AG04450 (cell line): Measurements from ENCODE around the gene TPCN2. TPM values are rescaled to one million over a fixed set of nuclear protein-coding genes. Genes with fewer than 3 reads are reported as not detected.
"Not testable (repeated sequence)": the region's sequence is repeated elsewhere in the genome, so short reads cannot be mapped to it uniquely, and the experiment has no call there.

Source experiments
- CTCF ChIA-PET: fragments of 300-600, 350-600 bp; formaldehyde crosslinking; extraction: SDS; loops from one replicate; lab custom pipeline; 2022; ENCODE audit warnings: antibody characterized with exemption, inconsistent platforms; lab: Charles Lee
- POLR2A ChIA-PET: fragments of 350-600 bp; formaldehyde crosslinking; extraction: SDS; loops from one replicate; lab custom pipeline; 2021; ENCODE audit warnings: antibody characterized with exemption, inconsistent platforms; lab: Yijun Ruan, JAX
- DNase-seq: peaks from one replicate; pipeline ENCODE4 v3.0.0-alpha.2; 2011; ENCODE audit warnings: low read depth, low spot score
- H3K27ac ChIP-seq: one replicate; pipeline ENCODE4 v1.5.1; 2012; ENCODE audit warnings: low read depth, low read length, control low read depth
- H3K27me3 ChIP-seq: one replicate; pipeline ENCODE4 v1.6.0; 2012; ENCODE audit warnings: low read length; ENCODE audit not compliant: control insufficient read depth, insufficient read depth
- H3K4me3 ChIP-seq: 2 replicates; pipeline ENCODE4 v1.5.1; 2011; ENCODE audit warnings: mild to moderate bottlenecking, low read depth, low read length, control low read depth
- H3K9me3 ChIP-seq: 2 replicates; pipeline ENCODE4 v1.5.1; 2012; ENCODE audit warnings: low read length; ENCODE audit not compliant: control insufficient read depth, insufficient read depth
- polyA plus RNA-seq: library from polyadenylated mRNA; depleted of rRNA; stranded (reverse); fragments of >200 nt; gene quantifications from 2 replicates; pipeline ENCODE4 v1.2.3, GENCODE V29; 2011
- TF ChIP-seq, protein P1 (sequence below): IDR thresholded peaks from 2 replicates; pipeline ENCODE4 v1.5.1; 2011; ENCODE audit warnings: low read depth, low read length, control low read depth, inconsistent platforms

TPCN2 gene
- polyA plus RNA-seq, 1 experiment: 6.4 TPM

DNA sequence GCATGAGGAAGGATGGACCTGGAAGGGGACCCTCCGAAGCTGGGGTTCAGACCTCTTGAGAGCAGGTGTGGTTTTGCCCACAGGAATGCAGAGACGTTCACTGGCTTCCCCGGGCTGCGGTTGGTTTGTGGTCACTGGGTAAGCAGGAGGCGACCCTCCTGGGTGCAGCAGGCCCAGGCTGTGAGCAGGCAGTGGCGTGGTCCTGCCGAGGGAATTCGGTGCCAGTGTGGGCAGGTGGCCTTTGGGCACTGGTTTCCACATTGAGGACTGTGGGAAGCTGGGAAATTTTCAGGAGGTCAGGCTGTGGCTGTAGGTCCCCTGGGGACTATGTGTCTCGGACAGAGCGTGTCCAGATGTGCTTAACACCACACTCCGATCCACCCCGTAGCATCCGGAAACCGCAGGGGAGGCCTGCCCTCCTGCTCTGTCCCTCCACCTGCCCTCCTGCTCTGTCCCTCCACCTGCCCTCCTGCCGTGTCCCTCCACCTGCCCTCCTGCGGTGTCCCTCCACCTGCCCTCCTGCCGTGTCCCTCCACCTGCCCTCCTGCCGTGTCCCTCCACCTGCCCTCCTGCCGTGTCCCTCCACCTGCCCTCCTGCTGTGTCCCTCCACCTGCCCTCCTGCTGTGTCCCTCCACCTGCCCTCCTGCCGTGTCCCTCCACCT is 27.5 kb downstream of the TPCN2 start:
- POLR2A ChIA-PET: interaction anchor here (1.1 to 1.2 kb wide), 4 partner anchors 24 to 137 kb away, joined by 3 to 4 read pairs (median 3); partner anchors contain the start of gene TPCN2
- CTCF ChIA-PET: no interaction called here
- Histone ChIP-seq H3K27me3 (no peaks in the 10 kb centered on the region), H3K4me3 (no peak overlapping the region), H3K9me3 (no peaks in the 10 kb centered on the region), H3K27ac (peak overlapping the region; percentile 78)
- TF ChIP-seq, protein P1, sequence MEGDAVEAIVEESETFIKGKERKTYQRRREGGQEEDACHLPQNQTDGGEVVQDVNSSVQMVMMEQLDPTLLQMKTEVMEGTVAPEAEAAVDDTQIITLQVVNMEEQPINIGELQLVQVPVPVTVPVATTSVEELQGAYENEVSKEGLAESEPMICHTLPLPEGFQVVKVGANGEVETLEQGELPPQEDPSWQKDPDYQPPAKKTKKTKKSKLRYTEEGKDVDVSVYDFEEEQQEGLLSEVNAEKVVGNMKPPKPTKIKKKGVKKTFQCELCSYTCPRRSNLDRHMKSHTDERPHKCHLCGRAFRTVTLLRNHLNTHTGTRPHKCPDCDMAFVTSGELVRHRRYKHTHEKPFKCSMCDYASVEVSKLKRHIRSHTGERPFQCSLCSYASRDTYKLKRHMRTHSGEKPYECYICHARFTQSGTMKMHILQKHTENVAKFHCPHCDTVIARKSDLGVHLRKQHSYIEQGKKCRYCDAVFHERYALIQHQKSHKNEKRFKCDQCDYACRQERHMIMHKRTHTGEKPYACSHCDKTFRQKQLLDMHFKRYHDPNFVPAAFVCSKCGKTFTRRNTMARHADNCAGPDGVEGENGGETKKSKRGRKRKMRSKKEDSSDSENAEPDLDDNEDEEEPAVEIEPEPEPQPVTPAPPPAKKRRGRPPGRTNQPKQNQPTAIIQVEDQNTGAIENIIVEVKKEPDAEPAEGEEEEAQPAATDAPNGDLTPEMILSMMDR: no peak
- DNase-seq: peak; percentile 3

DNA sequence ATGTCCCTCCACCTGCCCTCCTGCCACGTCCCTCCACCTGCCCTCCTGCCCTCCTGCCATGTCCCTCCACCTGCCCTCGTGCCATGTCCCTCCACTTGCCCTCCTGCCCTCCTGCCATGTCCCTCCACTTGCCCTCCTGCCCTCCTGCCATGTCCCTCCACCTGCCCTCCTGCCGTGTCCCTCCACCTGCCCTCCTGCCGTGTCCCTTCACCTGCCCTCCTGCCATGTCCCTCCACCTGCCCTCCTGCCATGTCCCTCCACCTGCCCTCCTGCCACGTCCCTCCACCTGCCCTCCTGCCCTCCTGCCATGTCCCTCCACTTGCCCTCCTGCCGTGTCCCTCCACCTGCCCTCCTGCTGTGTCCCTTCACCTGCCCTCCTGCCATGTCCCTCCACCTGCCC is 28.2 kb downstream of the TPCN2 start:
- CTCF ChIA-PET, H3K9me3 ChIP-seq, H3K4me3 ChIP-seq, DNase-seq, H3K27ac ChIP-seq, H3K27me3 ChIP-seq, POLR2A ChIA-PET: not testable (repeated sequence)

DNA sequence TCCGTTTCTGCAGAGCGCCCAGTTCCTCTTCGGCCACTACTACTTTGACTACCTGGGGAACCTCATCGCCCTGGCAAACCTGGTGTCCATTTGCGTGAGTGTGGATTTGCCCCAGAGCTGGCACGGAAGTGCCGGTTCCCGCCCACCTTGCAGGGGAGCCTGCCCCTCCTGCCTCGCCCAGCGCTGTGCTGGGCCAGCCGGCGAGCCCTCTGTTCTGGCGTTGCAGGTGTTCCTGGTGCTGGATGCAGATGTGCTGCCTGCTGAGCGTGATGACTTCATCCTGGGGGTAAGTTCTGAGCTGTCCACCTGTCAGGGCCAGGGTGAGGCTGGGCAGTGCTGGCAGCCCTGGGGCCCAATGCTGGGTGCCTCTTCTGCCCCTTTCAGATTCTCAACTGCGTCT is 29.8 kb downstream of the TPCN2 start:
- TF ChIP-seq, protein P1: no peak
- Histone ChIP-seq H3K27ac (no peak overlapping the region), H3K27me3 (no peaks in the 10 kb centered on the region), H3K9me3 (no peaks in the 10 kb centered on the region), H3K4me3 (no peak overlapping the region)
- ChIA-PET POLR2A (no interaction called here), CTCF (interaction anchor here (0.8 kb wide), 1 partner anchor 77 kb away, joined by 3 read pairs; no protein-coding TSS in a partner anchor)
- DNase-seq: no peak

DNA sequence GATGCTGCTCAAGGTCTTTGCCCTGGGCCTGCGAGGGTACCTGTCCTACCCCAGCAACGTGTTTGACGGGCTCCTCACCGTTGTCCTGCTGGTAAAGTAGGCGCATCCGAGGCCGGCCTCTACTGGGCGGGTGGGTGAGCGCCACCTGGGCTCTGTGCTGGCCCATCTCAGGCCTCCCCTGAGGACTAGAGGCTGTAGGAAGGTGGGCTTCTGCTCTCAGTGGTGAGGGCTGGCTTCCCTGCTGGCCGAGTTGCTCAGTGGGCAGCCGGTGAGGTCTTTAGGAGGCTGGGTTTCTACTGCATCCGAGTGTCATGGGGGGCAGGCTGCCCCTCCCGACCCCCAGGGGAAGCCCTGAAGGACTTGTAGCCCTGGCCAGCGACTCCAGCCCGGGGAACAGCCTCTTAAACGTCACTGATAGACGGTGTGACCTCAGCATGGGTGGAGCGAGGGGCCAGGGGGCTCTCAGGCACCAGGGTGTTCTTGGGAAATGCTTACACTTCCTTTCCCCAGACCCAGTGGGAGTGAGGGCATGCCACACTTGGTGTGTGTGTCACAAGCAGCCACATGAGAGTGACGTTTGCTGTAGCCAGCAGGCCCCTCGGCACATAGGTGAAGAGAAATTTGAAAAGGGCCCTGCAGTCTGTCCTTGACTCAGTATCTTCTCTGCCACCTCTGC is 30.3 kb downstream of the TPCN2 start:
- POLR2A ChIA-PET: no interaction called here
- H3K9me3 ChIP-seq: no peaks in the 10 kb centered on the region
- H3K27me3 ChIP-seq: no peaks in the 10 kb centered on the region
- DNase-seq: no peak
- H3K4me3 ChIP-seq: no peak overlapping the region
- TF ChIP-seq, protein P1: no peak
- CTCF ChIA-PET: interaction anchor here (0.8 kb wide), 1 partner anchor 78 kb away, joined by 3 read pairs; no protein-coding TSS in a partner anchor
- H3K27ac ChIP-seq: no peak overlapping the region

DNA sequence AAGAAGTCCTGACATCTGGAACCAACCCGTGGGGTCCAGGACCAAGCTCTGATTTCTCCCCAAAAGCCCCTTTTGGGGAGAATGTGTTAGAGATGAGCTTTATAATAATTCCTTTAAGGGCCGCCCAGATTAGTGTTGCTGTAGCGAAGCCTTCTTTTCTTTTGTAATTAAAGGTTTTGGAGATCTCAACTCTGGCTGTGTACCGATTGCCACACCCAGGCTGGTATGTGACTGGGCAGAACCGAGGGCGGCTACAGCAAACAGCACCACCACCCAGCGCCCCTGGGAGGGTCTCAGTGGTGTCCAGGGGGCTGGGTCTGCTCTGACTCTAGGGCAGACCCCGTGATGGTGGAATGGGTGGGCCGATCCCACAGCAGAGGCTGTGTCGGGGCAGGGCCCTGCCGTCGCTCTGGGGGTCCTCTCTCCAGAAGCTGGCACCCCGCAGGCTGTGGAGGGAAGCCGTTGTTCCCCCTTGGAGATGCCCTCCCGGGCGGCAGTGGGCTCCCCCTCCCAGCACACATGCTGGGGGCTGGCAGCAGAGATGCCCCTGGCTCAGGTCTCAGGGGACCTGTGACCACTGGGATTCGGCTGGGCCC is 31.0 kb downstream of the TPCN2 start:
- TF ChIP-seq, protein P1: no peak
- DNase-seq: no peak
- POLR2A ChIA-PET: no interaction called here
- Histone ChIP-seq H3K27ac (no peak overlapping the region), H3K9me3 (no peaks in the 10 kb centered on the region), H3K4me3 (no peak overlapping the region), H3K27me3 (no peaks in the 10 kb centered on the region)
- CTCF ChIA-PET: no interaction called here
